ELF-1 (cell line): ENCODE results near the gene FARS2.

Experiments
- DNase-seq: peaks from one replicate; pipeline ENCODE4 v3.0.0-alpha.2; 2016; ENCODE audit warnings: low read depth, low spot score

Gene FARS2

GRCh38 chr6:5580736-5581581 is 319.6 kb downstream of the FARS2 start:
- DNase-seq = no peak

GRCh38 chr6:5582762-5583161 is 321.4 kb downstream of the FARS2 start:
- no peak for DNase-seq

GRCh38 chr6:5583528-5583927 is 322.2 kb downstream of the FARS2 start:
- no peak for DNase-seq

- DNase-seq = no peak
These were observed 322.8 kb downstream of the FARS2 start for GRCh38 chr6:5584078-5584482.

GRCh38 chr6:5587648-5588047 is 326.3 kb downstream of the FARS2 start:
- no peak for DNase-seq

- no peak for DNase-seq
These were observed 328.3 kb downstream of the FARS2 start for GRCh38 chr6:5589422-5590141.

- DNase-seq = no peak
These were observed 328.9 kb downstream of the FARS2 start for GRCh38 chr6:5590187-5590586.

- DNase-seq = no peak
These were observed 331.7 kb downstream of the FARS2 start for GRCh38 chr6:5592886-5593519.

- no peak for DNase-seq
These were observed 333.9 kb downstream of the FARS2 start for GRCh38 chr6:5595184-5595583.

GRCh38 chr6:5597413-5597812 is 336.1 kb downstream of the FARS2 start:
- DNase-seq = no peak

GRCh38 chr6:5598123-5598522 is 336.8 kb downstream of the FARS2 start:
- DNase-seq = no peak

GRCh38 chr6:5599127-5599526 is 337.8 kb downstream of the FARS2 start:
- DNase-seq = no peak

- no peak for DNase-seq
These were observed 344.6 kb downstream of the FARS2 start for GRCh38 chr6:5605937-5606336.

- no peak for DNase-seq
These were observed 345.2 kb downstream of the FARS2 start for GRCh38 chr6:5606546-5606945.

GRCh38 chr6:5610640-5611039 is 349.3 kb downstream of the FARS2 start:
- DNase-seq = no peak

- no peak for DNase-seq
These were observed 355.9 kb downstream of the FARS2 start for GRCh38 chr6:5617179-5617578.

GRCh38 chr6:5619249-5619648 is 357.9 kb downstream of the FARS2 start:
- DNase-seq = no peak

- DNase-seq = no peak
These were observed 361.1 kb downstream of the FARS2 start for GRCh38 chr6:5622276-5623005.

- no peak for DNase-seq
These were observed 362.5 kb downstream of the FARS2 start for GRCh38 chr6:5623769-5624168.

GRCh38 chr6:5624256-5624655 is 362.9 kb downstream of the FARS2 start:
- DNase-seq = no peak

GRCh38 chr6:5626727-5627426 is 365.6 kb downstream of the FARS2 start:
- DNase-seq = no peak
